Adipocyte (in vitro differentiated cells): ENCODE results near the gene CDT1.

Experiments
- DNase-seq: peaks from one replicate; pipeline ENCODE4 v3.0.0-alpha.2; 2015; ENCODE audit warnings: low read depth
- H3K27me3 ChIP-seq: replicated peaks from 2 replicates; pipeline ENCODE4 v1.7.0; 2013; ENCODE audit warnings: mild to moderate bottlenecking, low read length, moderate library complexity; ENCODE audit not compliant: control insufficient read depth, insufficient read depth
- H3K36me3 ChIP-seq: 2 replicates; pipeline ENCODE4 v1.7.0; 2013; ENCODE audit warnings: low read length, mild to moderate bottlenecking, moderate library complexity; ENCODE audit not compliant: control insufficient read depth, insufficient read depth, severe bottlenecking
- H3K4me1 ChIP-seq: 2 replicates; pipeline ENCODE4 v1.7.0; 2013; ENCODE audit warnings: mild to moderate bottlenecking, low read length, moderate library complexity; ENCODE audit not compliant: control insufficient read depth, insufficient read depth
- H3K4me3 ChIP-seq: 2 replicates; pipeline ENCODE4 v1.7.0; 2013; ENCODE audit warnings: mild to moderate bottlenecking, low read length, moderate library complexity
- H3K9ac ChIP-seq: 2 replicates; pipeline ENCODE4 v1.7.0; 2013; ENCODE audit warnings: mild to moderate bottlenecking, low read length, moderate library complexity
- H3K9me3 ChIP-seq: 2 replicates; pipeline ENCODE4 v1.7.0; 2013; ENCODE audit warnings: mild to moderate bottlenecking, low read length, moderate library complexity; ENCODE audit not compliant: control insufficient read depth

The CDT1 gene

GRCh38 chr16:88803264-88803987 is at the start of gene CDT1:
Gene CDT1, plus strand, starts transcription at chr16:88803789. Its CDS starts 43 bp downstream, at chr16:88803832.
- Histone ChIP-seq H3K4me3 (peak within 1 kb of the TSS; percentile 82), H3K9me3 (no peaks in the 10 kb centered on the region), H3K4me1 (peaks cover 8% of the 10 kb centered on the region), H3K36me3 (peaks cover 9% of the 10 kb centered on the region), H3K9ac (peak within 1 kb of the TSS; percentile 90), H3K27me3 (no peaks in the 10 kb centered on the region)
- peak; percentile 90 for DNase-seq

- Histone ChIP-seq H3K4me1 (peaks cover under 1% of the 10 kb centered on the region), H3K4me3 (no peak overlapping the region), H3K9me3 (no peaks in the 10 kb centered on the region), H3K36me3 (peaks cover 18% of the 10 kb centered on the region), H3K27me3 (no peaks in the 10 kb centered on the region), H3K9ac (no peak overlapping the region)
- no peak for DNase-seq
These were observed 49.3 kb upstream of the CDT1 start for GRCh38 chr16:88754109-88754911.

- Histone ChIP-seq H3K9me3 (no peaks in the 10 kb centered on the region), H3K4me3 (no peak overlapping the region), H3K36me3 (peaks cover 18% of the 10 kb centered on the region), H3K9ac (no peak overlapping the region), H3K27me3 (no peaks in the 10 kb centered on the region), H3K4me1 (peaks cover 6% of the 10 kb centered on the region)
- peak; percentile 34 for DNase-seq
These were observed 48.5 kb upstream of the CDT1 start for GRCh38 chr16:88754912-88755744.

- no peak for DNase-seq
- Histone ChIP-seq H3K4me3 (no peak overlapping the region), H3K9ac (no peak overlapping the region), H3K4me1 (peaks cover 9% of the 10 kb centered on the region), H3K36me3 (peaks cover 17% of the 10 kb centered on the region), H3K27me3 (no peaks in the 10 kb centered on the region), H3K9me3 (no peaks in the 10 kb centered on the region)
These were observed 47.7 kb upstream of the CDT1 start for GRCh38 chr16:88755745-88756443.

- peak; percentile 20 for DNase-seq
- H3K27me3 ChIP-seq = no peaks in the 10 kb centered on the region
- no peaks in the 10 kb centered on the region for H3K9me3 ChIP-seq
- H3K4me1 ChIP-seq = peaks cover 12% of the 10 kb centered on the region
- H3K36me3 ChIP-seq = peaks cover 18% of the 10 kb centered on the region
- no peak overlapping the region for H3K9ac ChIP-seq
- no peak overlapping the region for H3K4me3 ChIP-seq
These were observed 45.2 kb upstream of the CDT1 start for GRCh38 chr16:88758227-88758943.

GRCh38 chr16:88758944-88759244 is 44.7 kb upstream of the CDT1 start:
- H3K9ac ChIP-seq = no peak overlapping the region
- no peak for DNase-seq
- no peaks in the 10 kb centered on the region for H3K27me3 ChIP-seq
- H3K4me3 ChIP-seq = no peak overlapping the region
- no peaks in the 10 kb centered on the region for H3K9me3 ChIP-seq
- H3K4me1 ChIP-seq = peaks cover 12% of the 10 kb centered on the region
- H3K36me3 ChIP-seq = peaks cover 24% of the 10 kb centered on the region

GRCh38 chr16:88759245-88759975 is 44.2 kb upstream of the CDT1 start:
- peaks cover 28% of the 10 kb centered on the region for H3K36me3 ChIP-seq
- DNase-seq = no peak
- H3K27me3 ChIP-seq = no peaks in the 10 kb centered on the region
- H3K9ac ChIP-seq = no peak overlapping the region
- H3K9me3 ChIP-seq = no peaks in the 10 kb centered on the region
- no peak overlapping the region for H3K4me3 ChIP-seq
- H3K4me1 ChIP-seq = peaks cover 12% of the 10 kb centered on the region

- no peaks in the 10 kb centered on the region for H3K27me3 ChIP-seq
- H3K4me3 ChIP-seq = no peak overlapping the region
- peaks cover 28% of the 10 kb centered on the region for H3K36me3 ChIP-seq
- DNase-seq = no peak
- peaks cover 12% of the 10 kb centered on the region for H3K4me1 ChIP-seq
- H3K9ac ChIP-seq = no peak overlapping the region
- H3K9me3 ChIP-seq = no peaks in the 10 kb centered on the region
These were observed 43.6 kb upstream of the CDT1 start for GRCh38 chr16:88759976-88760350.

- no peak overlapping the region for H3K4me3 ChIP-seq
- no peak overlapping the region for H3K9ac ChIP-seq
- H3K4me1 ChIP-seq = peaks cover 12% of the 10 kb centered on the region
- H3K36me3 ChIP-seq = peaks cover 28% of the 10 kb centered on the region
- no peak for DNase-seq
- H3K9me3 ChIP-seq = no peaks in the 10 kb centered on the region
- H3K27me3 ChIP-seq = no peaks in the 10 kb centered on the region
These were observed 43.0 kb upstream of the CDT1 start for GRCh38 chr16:88760424-88761142.
